Lower leg skin (tissue), 4 donors: ENCODE results near the gene DUSP5. TPM values are rescaled to one million over a fixed set of nuclear protein-coding genes. Genes with fewer than 3 reads are reported as not detected.
A peak's percentile ranks its signal among the peaks of the same experiment; 100 is the strongest.

Source experiments
- DNase-seq, 2 donors: peaks; one replicate each; pipeline ENCODE4 v3.0.0-alpha.2; 2019; ENCODE audit warnings: low spot score in 2 of 2
- H3K4me3 ChIP-seq: fragments of 200-600 bp; sonication (generic); 2 replicates; pipeline ENCODE4 v1.5.1; 2017; ENCODE audit warnings: mild to moderate bottlenecking, low read depth; ENCODE audit not compliant: poor library complexity, severe bottlenecking
- POLR2A ChIP-seq, 2 donors: fragments of 450-650 bp; IDR thresholded peaks; one replicate each; pipeline ENCODE4 v1.6.1; 2016 to 2017; ENCODE audit warnings: antibody characterized with exemption in 2 of 2, mild to moderate bottlenecking in 1 of 2, moderate library complexity in 1 of 2
- WGBS, 2 donors: methylation state at CpG; one replicate each; pipeline ENCODE4 v1.1.5; 2018; 5-methylcytosine and 5-hydroxymethylcytosine counted together
- intact Hi-C: fragments of 100-400 bp; cut with DNase I; formaldehyde crosslinking; loops from one replicate; pipeline ENCODE4 v1.15.0; 2023; ENCODE audit warnings: low total_unique reads
- total RNA-seq, 4 donors: library from RNA; depleted of rRNA; stranded (reverse); fragments of >200 nt; gene quantifications; one replicate each; pipeline ENCODE4 v1.1.0, GENCODE V29; 2016
- TF ChIP-seq, protein P1 (sequence below), 3 donors: fragments of 450-650 bp; IDR thresholded peaks; one replicate each; pipeline ENCODE4 v1.5.1; 2016; ENCODE audit warnings: antibody characterized with exemption in 3 of 3, mild to moderate bottlenecking in 3 of 3, moderate library complexity in 2 of 3

DUSP5 gene
- total RNA-seq, 4 donors from 2014 or later = 29.8 to 57.2 (median 32.9) TPM

DNA sequence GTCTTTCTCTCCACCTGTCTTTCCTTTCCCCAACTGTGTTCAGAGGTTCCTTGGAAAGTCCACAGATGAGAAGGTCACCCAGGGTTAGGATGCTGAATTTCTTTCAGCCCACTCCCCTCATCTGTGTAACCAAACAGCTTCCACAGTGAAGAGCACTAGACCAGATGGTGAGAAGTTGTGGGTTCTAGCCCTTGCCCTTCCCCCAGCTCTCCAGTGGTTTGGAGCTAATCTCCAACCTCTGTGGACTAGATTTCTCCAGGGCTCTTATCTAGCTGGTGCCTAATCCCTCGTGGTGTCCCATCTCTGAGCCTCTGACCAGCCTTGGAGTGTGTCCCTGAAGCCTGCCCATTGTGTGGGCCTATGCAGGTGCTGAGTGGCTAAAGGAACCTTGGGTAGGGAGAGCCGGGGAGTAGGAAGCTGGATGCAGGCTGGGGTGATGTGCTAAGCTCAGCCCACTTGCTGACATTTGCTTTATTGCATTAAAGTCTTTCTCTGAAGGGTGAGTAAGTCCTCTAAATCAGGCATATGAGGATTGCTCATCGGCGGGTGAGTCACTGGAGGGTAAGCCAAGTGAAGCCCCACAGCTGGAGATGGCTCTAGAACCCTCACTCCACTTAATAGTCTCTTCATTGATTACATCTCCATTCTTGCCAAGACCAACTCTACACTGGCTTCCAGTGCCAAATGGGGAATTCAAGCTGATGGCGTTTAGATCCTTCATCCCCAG lies 14.9 kb downstream of the DUSP5 start:
- no peak overlapping the region for H3K4me3 ChIP-seq
- DNase-seq = no peak
- 53 to 60% methylated on average over 5 of the region's 5 CpGs for WGBS, 2 donors
- intact Hi-C loops = no loop called here
- TF ChIP-seq, protein P1, sequence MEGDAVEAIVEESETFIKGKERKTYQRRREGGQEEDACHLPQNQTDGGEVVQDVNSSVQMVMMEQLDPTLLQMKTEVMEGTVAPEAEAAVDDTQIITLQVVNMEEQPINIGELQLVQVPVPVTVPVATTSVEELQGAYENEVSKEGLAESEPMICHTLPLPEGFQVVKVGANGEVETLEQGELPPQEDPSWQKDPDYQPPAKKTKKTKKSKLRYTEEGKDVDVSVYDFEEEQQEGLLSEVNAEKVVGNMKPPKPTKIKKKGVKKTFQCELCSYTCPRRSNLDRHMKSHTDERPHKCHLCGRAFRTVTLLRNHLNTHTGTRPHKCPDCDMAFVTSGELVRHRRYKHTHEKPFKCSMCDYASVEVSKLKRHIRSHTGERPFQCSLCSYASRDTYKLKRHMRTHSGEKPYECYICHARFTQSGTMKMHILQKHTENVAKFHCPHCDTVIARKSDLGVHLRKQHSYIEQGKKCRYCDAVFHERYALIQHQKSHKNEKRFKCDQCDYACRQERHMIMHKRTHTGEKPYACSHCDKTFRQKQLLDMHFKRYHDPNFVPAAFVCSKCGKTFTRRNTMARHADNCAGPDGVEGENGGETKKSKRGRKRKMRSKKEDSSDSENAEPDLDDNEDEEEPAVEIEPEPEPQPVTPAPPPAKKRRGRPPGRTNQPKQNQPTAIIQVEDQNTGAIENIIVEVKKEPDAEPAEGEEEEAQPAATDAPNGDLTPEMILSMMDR (IDR thresholded peaks at IDR 0.05) = no peak
- no peak for TF ChIP-seq POLR2A (IDR thresholded peaks at IDR 0.05)

DNA sequence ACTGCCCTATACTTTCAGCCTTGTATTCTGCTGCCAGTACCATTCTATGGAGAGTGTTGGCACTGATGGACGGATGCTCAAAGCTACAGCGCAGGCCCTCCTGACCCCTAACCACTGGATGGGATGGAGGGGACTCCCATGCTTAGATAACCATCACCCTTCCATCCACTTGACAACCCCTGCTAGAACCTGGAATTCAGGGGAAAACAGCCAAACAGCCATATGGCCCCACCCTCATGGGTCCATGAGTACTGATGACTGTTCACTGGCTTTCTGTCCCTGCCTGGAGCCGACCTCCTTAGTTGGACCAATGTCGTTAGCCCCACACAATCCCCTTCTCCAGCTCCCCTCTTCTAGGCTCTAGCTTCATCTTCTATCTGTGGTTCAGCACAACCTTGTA lies 16.2 kb downstream of the DUSP5 start:
- DNase-seq = no peak
- TF ChIP-seq POLR2A (IDR thresholded peaks at IDR 0.05) = no peak
- TF ChIP-seq, protein P1 (IDR thresholded peaks at IDR 0.05) = no peak
- H3K4me3 ChIP-seq = no peak overlapping the region
- intact Hi-C loops = no loop called here
- WGBS, 2 donors = 94 to 97% methylated on average over 4 of the region's 4 CpGs

DNA sequence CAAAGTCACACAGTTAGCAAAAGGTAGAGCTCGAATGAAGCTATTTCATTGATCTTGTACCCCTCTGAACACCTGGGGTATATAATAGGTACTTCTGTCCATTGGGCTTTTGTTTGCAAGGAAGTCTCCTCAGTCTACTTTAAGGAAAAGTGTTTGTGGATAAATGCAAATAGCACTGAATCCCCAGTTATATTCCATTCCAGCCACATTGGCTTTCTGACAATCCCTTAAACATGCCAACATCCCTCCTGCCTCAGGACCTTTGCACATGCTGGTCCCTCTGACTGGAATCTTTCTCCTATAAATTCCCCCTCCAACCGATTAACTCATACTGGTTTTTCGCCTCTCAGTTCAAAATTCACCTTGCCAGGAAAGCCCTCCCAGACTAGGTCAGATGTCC lies 17.1 kb downstream of the DUSP5 start:
- intact Hi-C loops = no loop called here
- no peak for DNase-seq
- TF ChIP-seq POLR2A (IDR thresholded peaks at IDR 0.05) = no peak
- TF ChIP-seq, protein P1 (IDR thresholded peaks at IDR 0.05) = no peak
- 92 to 95% methylated on average over 3 of the region's 3 CpGs for WGBS, 2 donors
- H3K4me3 ChIP-seq = no peak overlapping the region

DNA sequence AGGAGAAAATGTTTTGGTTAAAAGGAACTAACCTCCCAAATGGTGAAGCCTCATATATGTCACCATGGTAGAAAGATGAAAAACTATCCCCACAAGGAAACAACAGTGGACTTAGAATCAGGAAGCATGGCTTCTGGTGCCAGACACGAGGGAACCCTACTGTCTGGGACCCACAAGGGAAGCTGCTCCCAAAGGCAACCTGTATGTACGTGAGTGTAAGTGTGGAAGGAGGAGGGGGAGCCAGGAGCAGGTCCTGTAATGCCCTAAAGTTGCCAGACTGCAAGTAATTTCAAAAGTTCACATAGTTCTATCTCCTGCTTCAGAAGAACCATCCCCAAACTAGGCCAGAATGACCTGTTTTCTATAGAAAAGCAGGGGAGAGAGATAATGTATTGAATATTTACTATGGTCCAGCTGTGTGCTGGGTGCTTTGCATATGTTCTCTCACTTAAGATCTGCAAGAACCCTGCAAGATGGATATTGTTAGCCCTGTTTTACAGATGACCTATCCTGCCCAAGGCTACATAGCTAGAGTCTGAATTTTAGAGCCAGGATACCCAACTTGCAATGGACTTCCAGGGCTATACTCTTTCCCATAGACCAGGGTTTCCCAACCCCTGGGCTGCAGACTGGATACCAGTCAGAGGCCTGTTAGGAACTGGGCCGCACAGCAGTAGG lies 19.2 kb downstream of the DUSP5 start:
- H3K4me3 ChIP-seq = no peak overlapping the region
- DNase-seq = peak in 1 of 2 donors; percentile 65
- intact Hi-C loops = no loop called here
- no peak for TF ChIP-seq POLR2A (IDR thresholded peaks at IDR 0.05)
- TF ChIP-seq, protein P1 (IDR thresholded peaks at IDR 0.05) = no peak
- WGBS, 2 donors = 87 to 90% methylated on average over 3 of the region's 3 CpGs

DNA sequence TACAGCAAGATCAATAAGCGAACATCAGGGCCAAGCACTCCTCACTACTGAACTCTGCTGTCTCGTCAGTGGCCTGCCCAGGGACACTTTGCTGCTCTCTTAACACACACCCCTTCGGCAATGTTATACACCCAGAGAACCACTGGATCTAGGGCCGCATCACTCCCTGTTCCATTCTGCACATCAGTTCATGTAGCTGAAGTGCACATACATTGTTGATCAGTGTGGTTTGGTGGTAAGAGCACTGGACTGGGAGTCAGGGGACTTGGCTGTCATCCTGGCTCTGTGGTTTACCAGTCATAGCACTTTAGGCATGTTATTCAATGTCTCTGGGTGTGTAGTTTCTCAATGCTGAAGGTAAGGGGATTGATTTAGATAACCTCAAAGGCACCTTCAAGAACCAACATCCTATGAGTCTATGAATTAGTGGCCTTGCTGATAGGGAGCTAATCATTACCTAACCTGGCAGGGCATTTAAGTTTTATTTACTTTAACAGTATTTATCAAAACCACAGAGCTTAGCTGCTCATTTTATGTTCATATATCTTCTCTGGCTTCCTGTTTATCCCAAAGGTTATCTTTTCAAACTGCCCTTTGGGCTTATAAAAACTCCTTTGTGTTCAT lies 24.8 kb downstream of the DUSP5 start:
- no peak overlapping the region for H3K4me3 ChIP-seq
- intact Hi-C loops = no loop called here
- TF ChIP-seq, protein P1 (IDR thresholded peaks at IDR 0.05) = no peak
- TF ChIP-seq POLR2A (IDR thresholded peaks at IDR 0.05) = no peak
- peak in 1 of 2 donors; percentile 6 for DNase-seq
- WGBS, 2 donors = 91 to 96% methylated on average over 4 of the region's 4 CpGs
